Neuron (in vitro differentiated cells): ENCODE results near the gene DEAF1.
"Not testable (repeated sequence)": the region's sequence is repeated elsewhere in the genome, so short reads cannot be mapped to it uniquely, and the experiment has no call there.

ENCODE experiments used
- H2AFZ ChIP-seq: one replicate; pipeline ENCODE4 v1.6.1; 2013; ENCODE audit warnings: low read depth, mild to moderate bottlenecking, inconsistent platforms, low read length, moderate library complexity
- H3K27me3 ChIP-seq: one replicate; pipeline ENCODE4 v1.6.1; 2013; ENCODE audit warnings: low read length; ENCODE audit not compliant: insufficient read depth
- H3K36me3 ChIP-seq: one replicate; pipeline ENCODE4 v1.6.1; 2013; ENCODE audit warnings: low read length; ENCODE audit not compliant: insufficient read depth
- H3K4me1 ChIP-seq: one replicate; pipeline ENCODE4 v1.6.1; 2013; ENCODE audit warnings: low read length; ENCODE audit not compliant: insufficient read depth
- H3K4me3 ChIP-seq: 2 replicates; pipeline ENCODE4 v1.5.1; 2013; ENCODE audit warnings: mild to moderate bottlenecking, low read length, moderate library complexity
- H3K9me3 ChIP-seq: one replicate; pipeline ENCODE4 v1.6.1; 2013; ENCODE audit warnings: low read length

DEAF1 gene

GRCh38 chr11:653837-654236 lies 41.2 kb downstream of the DEAF1 start:
- Histone ChIP-seq H3K36me3 (peaks cover 21% of the 10 kb centered on the region), H3K4me1 (no peaks in the 10 kb centered on the region), H3K9me3 (no peaks in the 10 kb centered on the region)

GRCh38 chr11:653136-653535 lies 41.9 kb downstream of the DEAF1 start:
- not testable (repeated sequence) for H3K9me3 ChIP-seq, H3K27me3 ChIP-seq, H3K4me3 ChIP-seq, H3K4me1 ChIP-seq, H2AFZ ChIP-seq
- H3K36me3 ChIP-seq, result peaks cover 16% of the 10 kb centered on the region

More at GRCh38 chr11:653837-654236, 41.2 kb downstream of the DEAF1 start:
- Histone ChIP-seq H3K27me3 (no peaks in the 10 kb centered on the region), H2AFZ (no peak overlapping the region), H3K4me3 (no peak overlapping the region)

- no peaks in the 10 kb centered on the region for H3K9me3 ChIP-seq
- no peaks in the 10 kb centered on the region for H3K27me3 ChIP-seq
- no peak overlapping the region for H2AFZ ChIP-seq
- peaks cover 21% of the 10 kb centered on the region for H3K36me3 ChIP-seq
- H3K4me1 ChIP-seq, result no peaks in the 10 kb centered on the region
- no peak overlapping the region for H3K4me3 ChIP-seq
Measured at GRCh38 chr11:650482-650881, 44.5 kb downstream of the DEAF1 start.

GRCh38 chr11:647672-648158 lies 47.3 kb downstream of the DEAF1 start:
- not testable (repeated sequence) for H3K4me3 ChIP-seq, H3K4me1 ChIP-seq, H3K9me3 ChIP-seq, H2AFZ ChIP-seq, H3K27me3 ChIP-seq
- H3K36me3 ChIP-seq, result peaks cover 22% of the 10 kb centered on the region

- Histone ChIP-seq H3K9me3 (no peaks in the 10 kb centered on the region), H3K27me3 (no peaks in the 10 kb centered on the region), H2AFZ (no peak overlapping the region), H3K4me1 (no peaks in the 10 kb centered on the region), H3K36me3 (peaks cover 26% of the 10 kb centered on the region), H3K4me3 (no peak overlapping the region)
Measured at GRCh38 chr11:646214-646613, 48.8 kb downstream of the DEAF1 start.

GRCh38 chr11:645536-645935 lies 49.5 kb downstream of the DEAF1 start:
- no peak overlapping the region for H2AFZ ChIP-seq
- no peaks in the 10 kb centered on the region for H3K4me1 ChIP-seq
- H3K4me3 ChIP-seq, result no peak overlapping the region
- H3K9me3 ChIP-seq, result no peaks in the 10 kb centered on the region
- no peaks in the 10 kb centered on the region for H3K27me3 ChIP-seq
- H3K36me3 ChIP-seq, result peaks cover 31% of the 10 kb centered on the region

- Histone ChIP-seq H3K27me3 (no peaks in the 10 kb centered on the region), H3K36me3 (peaks cover 28% of the 10 kb centered on the region), H3K4me3 (no peak overlapping the region), H3K9me3 (no peaks in the 10 kb centered on the region), H2AFZ (no peak overlapping the region), H3K4me1 (peaks cover under 1% of the 10 kb centered on the region)
Measured at GRCh38 chr11:643849-644738, 50.9 kb downstream of the DEAF1 start.

GRCh38 chr11:643366-643765 lies 51.7 kb downstream of the DEAF1 start:
- H3K27me3 ChIP-seq, result no peaks in the 10 kb centered on the region
- no peak overlapping the region for H3K4me3 ChIP-seq
- no peak overlapping the region for H2AFZ ChIP-seq
- H3K9me3 ChIP-seq, result no peaks in the 10 kb centered on the region
- peaks cover 7% of the 10 kb centered on the region for H3K4me1 ChIP-seq
- H3K36me3 ChIP-seq, result peaks cover 28% of the 10 kb centered on the region

GRCh38 chr11:641806-642370 lies 53.1 kb downstream of the DEAF1 start:
- no peak overlapping the region for H2AFZ ChIP-seq
- H3K9me3 ChIP-seq, result peaks cover 3% of the 10 kb centered on the region
- no peaks in the 10 kb centered on the region for H3K27me3 ChIP-seq
- peaks cover 13% of the 10 kb centered on the region for H3K4me1 ChIP-seq
- peaks cover 28% of the 10 kb centered on the region for H3K36me3 ChIP-seq
- H3K4me3 ChIP-seq, result no peak overlapping the region

GRCh38 chr11:640021-640706 lies 54.9 kb downstream of the DEAF1 start:
- Histone ChIP-seq H3K9me3 (peaks cover 6% of the 10 kb centered on the region), H3K27me3 (no peaks in the 10 kb centered on the region), H3K4me3 (no peak overlapping the region), H3K4me1 (peaks cover 13% of the 10 kb centered on the region), H3K36me3 (peaks cover 29% of the 10 kb centered on the region), H2AFZ (no peak overlapping the region)

GRCh38 chr11:639332-639955 lies 55.6 kb downstream of the DEAF1 start:
- Histone ChIP-seq H3K27me3 (no peaks in the 10 kb centered on the region), H3K4me1 (peaks cover 13% of the 10 kb centered on the region), H3K4me3 (no peak overlapping the region)

GRCh38 chr11:638631-639331 lies 56.2 kb downstream of the DEAF1 start:
- Histone ChIP-seq H3K27me3 (no peaks in the 10 kb centered on the region), H2AFZ (no peak overlapping the region), H3K4me1 (peaks cover 13% of the 10 kb centered on the region), H3K4me3 (no peak overlapping the region), H3K9me3 (peaks cover 6% of the 10 kb centered on the region), H3K36me3 (peaks cover 23% of the 10 kb centered on the region)

More at GRCh38 chr11:639332-639955, 55.6 kb downstream of the DEAF1 start:
- Histone ChIP-seq H3K9me3 (peaks cover 6% of the 10 kb centered on the region), H3K36me3 (peaks cover 29% of the 10 kb centered on the region), H2AFZ (no peak overlapping the region)
